GM03348 (cell line): ENCODE measurements around the gene PIGBOS1.
"Not testable (repeated sequence)": the region's sequence is repeated elsewhere in the genome, so short reads cannot be mapped to it uniquely, and the experiment has no call there.

ENCODE experiments used
- DNase-seq: peaks from one replicate; pipeline ENCODE4 v3.0.0; 2012; ENCODE audit warnings: low spot score

Gene PIGBOS1, protein sequence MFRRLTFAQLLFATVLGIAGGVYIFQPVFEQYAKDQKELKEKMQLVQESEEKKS

DNA sequence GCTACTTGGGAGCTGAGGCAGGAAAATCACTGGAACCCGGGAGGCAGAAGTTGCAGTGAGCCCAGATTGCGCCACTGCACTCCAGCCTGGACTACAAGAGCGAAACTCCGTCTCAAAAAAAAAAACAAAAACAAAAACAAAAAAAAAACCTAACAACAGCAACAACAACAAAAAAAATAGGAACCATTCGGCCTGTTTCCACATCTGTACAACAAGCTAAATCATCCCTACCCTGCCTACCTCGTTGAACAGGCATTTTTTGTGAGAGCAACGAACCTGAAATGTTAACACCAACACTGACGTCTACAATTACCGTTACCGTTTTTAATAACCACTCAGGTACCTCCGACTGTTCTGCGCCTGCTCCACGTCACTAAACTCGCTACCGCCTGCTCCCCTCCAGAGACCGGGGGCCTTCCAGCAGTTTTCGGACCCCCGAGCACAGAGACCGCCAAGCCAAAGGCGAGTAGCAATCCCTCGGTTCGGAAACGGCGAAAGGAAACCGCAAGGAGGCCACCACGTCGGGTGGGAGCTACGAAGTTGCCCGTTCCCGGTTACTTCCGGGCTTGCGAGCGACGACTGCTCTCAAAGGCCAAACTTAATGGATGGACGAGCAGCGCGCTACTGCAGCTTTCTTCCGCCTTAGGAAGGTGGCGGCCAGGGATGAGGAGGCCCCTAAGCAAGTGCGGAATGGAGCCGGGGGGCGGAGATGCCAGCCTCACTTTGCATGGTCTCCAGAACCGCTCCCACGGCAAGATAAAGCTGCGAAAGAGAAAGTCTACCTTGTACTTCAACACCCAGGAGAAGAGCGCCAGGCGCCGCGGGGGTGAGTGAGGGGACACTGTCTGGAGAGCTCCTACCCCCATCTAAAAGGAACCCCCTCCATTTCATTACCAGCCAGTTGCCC lies at the start of gene PIGBOS1, which contains the start of gene PIGB:
PIGBOS1 (minus strand) TSS at position 536 of the 907 bp plus-strand sequence. CDS start 1,331 bp downstream, outside the sequence.
PIGB (plus strand) TSS at position 635 of the 907 bp plus-strand sequence; CDS start at position 664, 29 bp downstream.
- peak; percentile 91 for DNase-seq

DNA sequence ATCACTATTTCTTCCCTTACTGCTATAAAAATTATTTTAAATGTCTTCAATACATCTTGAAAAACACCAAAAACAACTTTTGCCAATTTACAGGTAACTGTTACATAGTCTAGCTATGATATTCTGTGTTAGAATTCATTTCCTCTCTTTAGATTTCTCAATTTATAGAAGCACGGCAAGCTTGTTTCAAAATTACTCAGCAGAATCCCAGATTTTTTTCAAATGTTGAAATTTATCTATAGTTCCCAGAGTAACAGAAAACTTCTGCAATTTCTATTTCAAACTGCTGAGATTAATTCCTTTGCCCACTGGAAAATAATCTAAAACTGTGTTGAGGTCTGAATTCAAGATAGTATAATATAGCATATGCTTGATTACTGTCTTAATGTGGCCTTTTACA lies 48.1 kb upstream of the PIGBOS1 start:
- no peak for DNase-seq

DNA sequence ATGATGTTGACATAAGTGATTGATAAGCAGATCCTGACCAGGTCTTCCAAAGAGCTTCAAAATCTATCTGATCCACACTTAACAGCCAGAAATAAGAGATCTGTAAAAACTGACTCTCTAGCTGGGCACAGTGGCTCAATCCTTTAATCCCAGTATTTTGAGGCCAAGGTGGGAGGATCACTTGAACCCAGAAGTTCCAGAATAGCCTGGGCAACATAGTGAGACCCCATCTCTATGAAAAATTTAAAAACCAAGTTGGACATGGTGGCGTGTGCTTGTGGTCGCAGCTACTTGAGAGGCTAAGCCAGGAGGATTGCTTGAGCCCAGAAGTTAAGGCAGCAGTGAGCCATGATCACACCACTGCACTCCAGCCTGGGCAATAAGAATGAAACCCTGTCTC lies 43.7 kb upstream of the PIGBOS1 start:
- no peak for DNase-seq

DNA sequence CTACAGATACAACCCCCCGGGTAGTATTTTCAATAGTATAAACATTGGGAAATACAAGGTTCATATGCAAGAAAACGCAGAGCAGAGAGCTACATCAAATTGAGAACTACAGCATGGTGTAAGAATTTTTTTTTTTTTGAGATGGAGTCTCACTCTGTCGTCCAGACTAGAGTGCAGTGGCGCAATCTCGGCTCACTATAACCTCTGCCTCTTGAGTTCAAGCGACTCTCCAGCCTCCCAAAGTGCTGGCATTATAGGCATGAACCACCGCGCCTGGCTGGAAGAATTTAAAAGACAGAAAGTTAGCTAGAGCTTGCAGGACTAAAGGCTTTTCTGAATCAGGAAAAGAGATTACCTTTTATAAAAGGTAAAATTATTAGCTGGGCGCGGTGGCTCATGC lies 42.1 kb upstream of the PIGBOS1 start:
- no peak for DNase-seq

DNA sequence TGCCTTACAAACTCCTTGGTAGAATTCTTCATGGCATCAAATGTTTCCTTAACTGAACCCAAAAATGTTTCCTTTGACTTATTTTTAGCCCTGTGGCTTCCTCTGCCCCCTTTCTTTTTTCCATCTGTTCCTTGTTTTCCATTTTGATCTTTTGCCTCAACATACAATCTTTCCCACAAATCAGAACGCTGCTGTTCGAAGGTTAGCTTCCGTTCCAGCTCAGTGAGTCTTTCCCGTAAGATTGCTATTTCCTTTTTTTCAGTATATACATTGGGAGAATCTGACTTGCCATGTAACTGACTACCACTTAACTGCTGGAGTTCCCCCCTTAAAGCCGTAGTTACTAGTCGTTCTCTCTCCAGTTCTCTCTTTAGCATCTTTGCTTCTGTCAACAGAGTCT lies 41.3 kb upstream of the PIGBOS1 start:
- DNase-seq, result no peak

DNA sequence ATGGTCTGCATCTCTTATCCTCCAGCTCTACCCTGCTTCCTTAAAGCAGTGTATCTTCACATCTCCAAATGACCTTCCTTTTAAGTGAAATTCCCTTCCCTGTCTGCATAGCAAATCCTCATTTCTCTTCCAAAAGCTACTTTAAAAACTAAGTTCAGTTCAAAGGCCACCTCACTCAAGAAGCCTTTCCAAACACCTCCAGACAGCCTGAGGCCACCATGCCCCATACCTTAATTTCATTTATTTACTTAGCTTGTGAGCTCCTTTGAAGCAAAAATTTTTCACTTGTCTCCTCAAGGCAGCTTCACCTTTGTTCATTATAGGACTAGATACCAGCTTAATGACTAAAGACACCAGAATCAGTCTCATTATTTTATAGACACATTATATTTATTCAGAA lies 39.5 kb upstream of the PIGBOS1 start:
- no peak for DNase-seq

DNA sequence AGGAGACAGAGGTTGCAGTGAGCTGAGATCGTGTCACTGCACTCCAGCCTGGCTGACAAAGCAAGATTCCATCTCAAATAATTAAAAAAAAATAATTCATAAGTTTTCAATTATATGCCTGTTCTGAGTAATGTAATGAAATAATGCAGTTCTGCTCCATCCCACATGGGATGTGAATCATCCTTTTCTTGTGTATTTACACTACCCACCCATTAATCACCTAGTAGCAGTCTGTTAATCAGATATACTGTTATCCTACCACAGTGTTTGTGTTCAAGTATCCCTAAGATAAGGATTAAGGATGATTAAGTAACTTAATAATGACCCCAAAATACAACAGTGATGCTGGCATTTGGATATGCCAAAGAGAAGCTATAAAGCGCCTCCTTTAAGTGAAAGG lies 38.9 kb upstream of the PIGBOS1 start:
- peak; percentile 51 for DNase-seq

DNA sequence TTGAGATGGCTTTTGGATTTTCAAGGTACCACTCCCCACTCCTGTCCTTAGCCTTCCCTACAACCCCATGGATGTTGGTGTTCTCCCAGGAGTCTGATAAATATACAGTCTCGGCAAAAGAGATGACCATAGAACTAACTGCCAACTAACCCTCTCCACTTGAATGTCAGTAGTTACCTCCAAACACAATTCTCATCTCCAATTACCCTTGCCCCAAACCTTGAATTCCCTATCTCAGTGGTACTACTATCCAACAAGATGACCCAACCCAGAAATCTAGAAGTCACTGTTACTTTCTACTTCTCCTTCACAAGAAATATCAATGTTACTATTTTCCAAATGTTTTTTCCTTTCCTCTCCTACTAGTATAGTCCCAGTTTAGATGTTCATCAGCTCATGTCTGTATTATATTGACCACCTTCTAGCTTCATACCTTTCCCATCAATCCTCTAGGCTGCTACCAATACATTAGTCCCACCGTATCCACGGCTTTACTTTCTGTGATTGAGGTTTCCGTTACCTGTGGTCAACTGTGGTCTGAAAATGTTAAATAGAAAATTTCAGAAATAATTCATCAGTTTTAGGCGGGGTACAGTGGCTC lies 38.2 kb upstream of the PIGBOS1 start:
- DNase-seq, result no peak

DNA sequence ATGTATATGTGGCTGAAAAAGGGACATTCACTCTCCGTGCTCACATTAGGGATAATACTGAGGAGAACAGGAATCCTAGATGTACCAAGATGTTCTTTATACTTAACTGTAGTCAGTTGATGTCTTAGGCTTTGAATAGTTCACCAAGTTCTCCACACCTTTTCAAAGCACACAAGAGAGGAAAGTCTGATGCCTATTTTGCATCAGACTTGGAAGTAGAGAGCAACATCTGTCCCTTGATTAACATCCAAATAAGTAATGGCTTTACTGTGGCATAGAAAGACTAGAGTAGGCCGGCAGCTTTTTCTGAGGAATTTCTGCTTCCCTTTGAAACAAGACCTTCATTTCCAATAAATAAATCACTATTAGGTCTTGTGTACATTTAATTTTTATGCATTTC lies 34.1 kb upstream of the PIGBOS1 start:
- no peak for DNase-seq

DNA sequence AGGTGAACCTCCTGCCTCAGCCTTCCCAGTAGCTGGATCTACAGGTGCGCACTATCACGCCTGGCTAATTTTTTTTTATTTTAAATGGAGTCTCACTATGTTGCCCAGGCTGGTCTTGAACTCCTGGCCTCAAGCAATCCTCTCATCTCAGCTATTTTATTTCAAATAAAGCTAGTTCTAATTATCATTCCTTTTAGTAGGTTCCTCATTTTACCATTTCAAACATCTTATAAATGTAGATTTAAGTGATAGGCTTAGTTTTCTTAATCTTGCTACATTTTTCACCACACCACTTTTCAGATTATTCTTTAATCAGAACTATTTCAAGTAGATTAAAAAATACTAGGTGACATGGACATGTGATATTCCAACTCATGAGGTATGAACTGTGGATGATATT lies 30.4 kb upstream of the PIGBOS1 start:
- DNase-seq, result no peak

DNA sequence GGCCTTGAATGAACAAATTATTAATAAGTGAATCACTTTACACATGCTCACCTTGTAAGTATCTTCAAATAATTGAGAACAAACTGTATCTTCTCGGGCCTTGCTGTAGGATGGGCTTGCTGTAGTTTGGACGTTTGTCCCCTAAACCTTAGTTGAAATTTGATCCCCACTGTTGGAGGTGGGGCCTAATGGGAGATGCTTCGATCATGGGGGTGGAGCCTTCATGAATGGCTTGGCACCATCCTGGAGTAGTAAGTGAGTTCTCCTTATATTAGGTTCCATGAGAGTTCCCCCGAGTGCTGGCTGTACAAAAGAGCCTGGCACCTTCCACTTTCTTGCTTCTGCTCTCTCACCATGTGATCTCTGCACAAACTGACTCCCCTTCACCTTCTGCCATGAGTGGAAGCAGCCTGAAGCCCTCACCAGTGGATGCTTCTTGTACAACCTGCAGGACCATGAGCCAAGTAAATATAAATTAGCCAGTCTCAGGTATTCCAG lies 29.4 kb upstream of the PIGBOS1 start:
- DNase-seq, result no peak

DNA sequence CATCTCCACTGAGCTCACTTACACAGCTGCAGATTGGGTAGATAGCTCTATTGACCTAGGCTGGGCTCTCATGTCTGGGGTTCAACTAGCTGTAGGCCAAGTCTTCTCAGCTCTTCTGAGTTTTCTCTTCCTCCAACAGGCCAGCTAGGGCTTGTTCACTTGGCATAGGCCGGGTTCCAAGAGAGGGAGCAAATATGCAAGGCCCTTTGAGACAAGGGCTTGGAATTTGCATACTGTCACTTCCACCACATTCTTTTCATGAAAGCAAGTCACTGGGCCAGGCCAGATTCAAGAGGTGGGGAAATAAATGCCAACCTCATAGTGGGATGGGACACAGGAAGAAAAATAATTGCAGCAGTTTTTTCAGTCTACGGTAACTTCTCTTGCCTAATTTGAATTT lies 25.3 kb upstream of the PIGBOS1 start:
- peak; percentile 27 for DNase-seq

DNA sequence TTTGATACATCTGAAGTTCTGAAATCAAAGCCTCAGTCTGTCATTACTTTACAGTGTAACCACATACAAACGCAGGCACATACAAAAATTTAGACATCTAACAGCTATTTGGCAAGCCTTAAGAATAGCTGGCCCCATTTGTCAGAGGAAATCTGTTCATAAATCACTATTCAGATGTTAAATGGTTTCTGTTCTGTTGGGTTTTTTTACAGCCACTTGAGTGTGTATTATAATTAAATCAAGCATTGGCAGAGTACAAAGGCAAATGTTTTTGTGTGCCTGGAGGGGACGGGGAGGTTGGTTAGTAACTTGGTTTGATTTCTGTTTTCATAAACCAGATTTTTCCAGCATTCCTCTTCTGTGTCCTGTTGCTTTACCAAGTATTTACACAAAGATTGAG lies 24.2 kb upstream of the PIGBOS1 start:
- DNase-seq, result peak; percentile 15

DNA sequence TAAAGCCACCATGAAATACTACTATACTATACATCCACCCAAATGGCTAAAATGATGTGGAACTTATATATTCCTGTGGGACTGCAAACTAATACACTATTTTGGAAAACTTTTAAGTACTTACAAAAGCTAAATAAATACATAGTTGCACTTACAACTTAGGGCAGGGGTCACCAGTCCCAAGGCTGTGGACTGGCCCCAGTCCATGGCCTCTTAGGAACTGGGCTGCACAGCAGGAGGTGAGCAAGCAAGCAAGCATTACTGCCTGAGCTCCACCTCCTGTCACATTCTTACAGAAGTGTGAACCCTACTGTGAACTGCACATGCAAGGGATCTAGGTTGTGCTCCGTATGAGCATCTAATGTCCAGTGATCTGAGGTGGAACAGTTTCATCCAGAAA lies 18.2 kb upstream of the PIGBOS1 start:
- DNase-seq, result no peak

DNA sequence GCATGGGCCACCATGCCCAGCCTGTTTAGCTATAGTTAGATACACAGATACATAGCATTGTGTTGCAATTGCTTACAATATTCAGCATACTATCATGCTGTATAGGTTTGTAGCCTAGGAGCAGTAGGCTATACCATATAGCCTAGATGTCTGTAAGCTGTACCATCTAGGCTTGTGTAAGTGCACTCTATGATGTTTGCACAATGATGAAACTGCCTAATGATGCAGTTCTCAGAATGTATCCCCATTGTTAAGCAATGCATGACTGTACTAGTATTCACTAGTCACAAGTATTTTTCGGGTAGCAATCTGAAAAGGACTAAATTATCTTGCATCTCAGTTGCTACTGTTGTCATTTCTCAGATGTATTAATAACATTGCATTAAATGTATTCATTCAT lies 16.1 kb upstream of the PIGBOS1 start:
- no peak for DNase-seq

DNA sequence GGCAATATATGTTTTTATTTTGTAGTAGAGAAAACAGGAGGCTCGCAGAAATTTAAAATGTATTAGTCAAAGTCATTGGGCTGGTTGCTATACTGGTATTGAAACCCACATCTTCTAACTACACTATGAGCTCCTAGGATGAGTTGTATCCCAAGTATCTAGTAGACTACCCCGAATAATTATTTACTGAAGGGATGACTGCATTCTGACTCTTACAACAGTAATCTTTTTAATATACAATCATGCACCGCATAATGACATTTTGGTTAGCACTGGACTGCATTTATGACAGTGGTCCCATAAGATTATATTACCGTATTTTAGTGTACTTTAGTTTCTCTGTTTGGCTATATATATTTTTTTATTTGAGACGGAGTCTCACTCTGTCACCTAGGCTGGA lies 15.4 kb upstream of the PIGBOS1 start:
- DNase-seq, result no peak

DNA sequence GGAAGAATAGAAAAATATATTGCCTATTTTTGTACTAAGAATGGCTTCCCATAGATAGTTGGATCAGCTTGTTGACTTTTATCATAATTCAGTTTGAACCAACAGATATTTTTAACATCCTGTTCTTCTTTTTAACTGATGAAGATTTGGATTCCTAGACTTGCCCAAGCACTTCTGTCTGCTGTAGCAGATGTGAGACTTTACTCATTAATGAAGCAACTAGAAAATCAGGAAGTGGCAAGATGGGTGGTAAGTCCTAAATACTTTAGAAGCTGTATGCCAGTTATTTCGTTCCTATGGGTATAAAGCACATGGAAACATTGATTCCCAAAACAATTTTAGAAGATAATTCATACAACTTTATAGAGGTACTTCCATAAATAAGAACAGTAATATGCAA lies 8.5 kb upstream of the PIGBOS1 start:
- DNase-seq, result no peak

DNA sequence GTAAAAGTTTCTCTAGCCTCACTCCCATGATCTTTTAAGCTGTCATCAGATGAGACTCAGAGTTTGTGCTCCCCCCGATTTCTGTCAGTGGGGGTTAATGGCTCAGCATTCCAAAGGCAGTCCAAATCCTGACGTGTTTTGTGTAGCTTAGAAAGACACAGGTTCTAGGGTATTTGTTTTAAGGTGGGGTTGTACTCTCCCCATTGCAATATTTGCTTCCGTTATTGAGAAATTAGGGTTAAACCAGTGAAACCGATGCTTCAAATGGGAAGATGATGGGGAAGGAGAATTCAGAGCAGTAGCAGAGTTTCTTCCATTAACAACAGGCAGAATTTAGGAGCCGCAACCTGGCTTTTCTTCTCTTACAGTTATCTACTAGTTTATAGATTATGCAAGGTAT lies 3.5 kb upstream of the PIGBOS1 start:
- DNase-seq, result no peak

DNA sequence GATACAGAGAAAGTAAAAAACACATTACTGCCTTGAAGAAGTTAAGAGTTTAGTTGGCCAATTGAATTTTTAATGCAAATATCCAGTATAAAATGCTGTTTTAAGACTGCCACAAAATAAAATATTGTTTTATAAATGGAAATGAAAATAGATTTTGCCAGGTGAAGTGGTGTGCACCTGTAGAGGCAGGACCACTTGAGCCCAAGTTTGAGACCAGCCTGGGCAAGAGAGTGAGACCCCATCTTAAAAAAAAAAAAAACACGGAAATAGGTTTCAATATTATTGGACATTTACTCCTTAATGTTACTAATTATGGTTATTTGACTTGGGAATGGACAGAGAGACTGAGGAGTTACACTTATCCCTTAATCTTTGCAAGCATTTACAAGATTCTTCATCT lies 2.0 kb upstream of the PIGBOS1 start:
- DNase-seq, result no peak

DNA sequence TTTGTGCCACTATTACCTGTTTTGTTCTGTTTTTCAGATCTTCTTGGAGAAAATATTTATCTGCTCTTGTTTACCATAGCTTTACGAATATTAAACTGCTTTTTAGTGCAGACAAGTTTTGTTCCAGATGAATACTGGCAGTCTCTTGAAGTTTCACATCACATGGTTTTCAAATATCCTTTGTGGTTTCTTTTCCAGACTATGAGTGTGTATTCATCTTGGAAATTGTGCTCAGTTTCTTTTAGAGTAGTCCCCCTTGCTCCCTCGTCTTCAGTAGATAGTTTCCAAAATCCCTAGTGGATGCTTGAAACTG lies 1.3 kb upstream of the PIGBOS1 start:
- peak; percentile 28 for DNase-seq

DNA sequence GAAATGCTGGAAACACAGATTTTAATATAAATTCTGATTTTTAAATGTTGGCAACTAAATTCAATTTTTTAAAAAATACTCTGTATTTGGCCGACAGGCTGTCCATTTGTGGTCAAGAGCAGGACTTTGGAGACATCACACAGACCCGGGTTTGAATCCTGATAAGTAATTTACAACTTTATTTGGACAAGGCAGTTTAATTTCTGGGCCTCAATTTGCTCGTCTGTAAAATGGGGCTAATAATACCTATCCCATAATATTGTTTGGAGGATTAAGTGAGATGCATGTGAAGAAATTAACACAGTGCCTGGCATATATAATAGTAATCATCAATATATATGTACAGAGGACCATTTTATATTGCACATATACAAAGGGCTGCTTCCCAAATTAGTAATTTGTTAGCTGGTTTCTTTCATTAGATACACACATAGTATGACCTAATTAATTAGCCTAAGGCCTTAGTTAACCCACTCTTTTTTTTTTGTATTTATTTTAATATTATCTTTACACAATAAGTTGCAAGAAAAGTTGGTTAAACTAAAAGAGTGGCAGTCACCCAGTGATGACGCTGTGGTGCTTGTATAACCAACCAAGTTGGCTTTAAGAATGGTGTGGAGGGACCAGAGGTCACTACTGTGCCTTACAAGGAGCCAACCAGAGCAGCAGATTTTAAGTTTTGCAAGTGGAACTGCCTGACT lies 764 bp upstream of the PIGBOS1 start:
- peak; percentile 48 for DNase-seq

DNA sequence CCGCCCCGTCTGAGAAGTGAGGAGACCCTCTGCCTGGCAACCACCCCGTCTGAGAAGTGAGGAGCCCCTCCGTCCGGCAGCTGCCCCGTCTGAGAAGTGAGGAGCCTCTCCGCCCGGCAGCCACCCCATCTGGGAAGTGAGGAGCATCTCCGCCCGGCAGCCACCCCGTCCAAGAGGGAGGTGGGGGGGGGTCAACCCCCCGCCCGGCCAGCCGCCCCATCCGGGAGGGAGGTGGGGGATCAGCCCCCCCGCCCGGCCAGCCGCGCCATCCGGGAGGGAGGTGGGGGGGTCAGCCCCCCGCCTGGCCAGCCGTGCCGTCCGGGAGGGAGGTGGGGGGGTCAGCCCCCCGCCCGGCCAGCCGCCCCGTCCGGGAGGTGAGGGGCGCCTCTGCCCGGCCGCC lies 16.1 kb downstream of the PIGBOS1 start:
- DNase-seq, result not testable (repeated sequence)

DNA sequence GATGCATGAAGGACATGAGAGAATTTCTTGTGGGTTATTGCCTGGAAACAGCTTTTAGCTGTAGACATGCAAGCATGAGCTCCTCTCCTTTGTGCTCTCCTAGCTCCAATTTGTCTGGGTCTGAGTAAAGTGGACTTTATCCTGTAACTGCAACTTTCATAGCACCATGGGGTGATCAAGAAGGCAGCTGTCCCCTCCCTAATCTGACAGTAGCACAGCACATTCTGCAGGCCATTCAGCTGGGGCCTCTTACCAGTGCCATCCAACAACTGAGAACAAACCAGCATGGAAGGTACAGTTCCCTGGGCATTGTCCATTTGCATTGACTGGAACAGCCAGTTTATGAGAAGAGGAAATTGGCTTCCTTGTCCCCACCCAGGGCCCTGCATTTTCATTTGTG lies 21.6 kb downstream of the PIGBOS1 start:
- DNase-seq, result no peak
